ENCODE data around the gene PROX1.

- TF ChIP-seq MAX (IDR thresholded peaks at IDR 0.05) (no peak), EP300 (IDR thresholded peaks at IDR 0.05; ENCODE audit: borderline replicate concordance) (no peak), USF1 (IDR thresholded peaks at IDR 0.05) (no peak), NFIC (IDR thresholded peaks at IDR 0.05) (no peak), TAF1 (IDR thresholded peaks at IDR 0.05; ENCODE audit: low read depth) (no peak)
Measured at GRCh38 chr1:213973129-213973528, 14.6 kb upstream of the PROX1 start.
